ENCODE results near the gene COL25A1. TPM values are rescaled to one million over a fixed set of nuclear protein-coding genes. Genes with fewer than 3 reads are reported as not detected.

The COL25A1 gene
- total RNA-seq, 4 donors from 2014 or later = 2.5 TPM; not detected in 3

DNA sequence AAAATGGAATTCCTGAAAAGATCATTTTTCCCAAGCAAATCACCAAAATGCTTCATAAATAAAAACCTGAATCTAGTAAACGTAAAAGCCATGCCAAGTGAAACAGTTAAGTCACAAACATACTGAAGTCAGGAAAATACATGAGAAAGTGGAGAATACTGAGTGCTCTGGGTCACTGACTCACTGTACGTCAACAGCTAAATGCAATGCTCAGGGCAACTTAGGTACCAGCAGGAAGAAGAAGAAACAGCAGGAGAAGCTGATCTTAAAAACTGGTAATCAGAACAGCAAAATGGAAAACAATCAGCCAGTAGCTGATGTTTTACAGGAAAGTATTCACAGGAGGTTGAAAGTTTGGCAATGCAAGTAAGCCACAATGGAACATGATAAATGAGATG is 287.0 kb downstream of the COL25A1 start:
- Histone ChIP-seq H3K4me1 (no peaks in the 10 kb centered on the region), H3K27me3 (no peaks in the 10 kb centered on the region), H3K36me3 (no peaks in the 10 kb centered on the region), H3K4me3 (no peak overlapping the region), H3K27ac (no peak overlapping the region), H3K9me3 (no peaks in the 10 kb centered on the region)
- TF ChIP-seq CTCF (IDR thresholded peaks at IDR 0.05) (no peak), POLR2A (IDR thresholded peaks at IDR 0.05) (no peak)
- no peak for DNase-seq

DNA sequence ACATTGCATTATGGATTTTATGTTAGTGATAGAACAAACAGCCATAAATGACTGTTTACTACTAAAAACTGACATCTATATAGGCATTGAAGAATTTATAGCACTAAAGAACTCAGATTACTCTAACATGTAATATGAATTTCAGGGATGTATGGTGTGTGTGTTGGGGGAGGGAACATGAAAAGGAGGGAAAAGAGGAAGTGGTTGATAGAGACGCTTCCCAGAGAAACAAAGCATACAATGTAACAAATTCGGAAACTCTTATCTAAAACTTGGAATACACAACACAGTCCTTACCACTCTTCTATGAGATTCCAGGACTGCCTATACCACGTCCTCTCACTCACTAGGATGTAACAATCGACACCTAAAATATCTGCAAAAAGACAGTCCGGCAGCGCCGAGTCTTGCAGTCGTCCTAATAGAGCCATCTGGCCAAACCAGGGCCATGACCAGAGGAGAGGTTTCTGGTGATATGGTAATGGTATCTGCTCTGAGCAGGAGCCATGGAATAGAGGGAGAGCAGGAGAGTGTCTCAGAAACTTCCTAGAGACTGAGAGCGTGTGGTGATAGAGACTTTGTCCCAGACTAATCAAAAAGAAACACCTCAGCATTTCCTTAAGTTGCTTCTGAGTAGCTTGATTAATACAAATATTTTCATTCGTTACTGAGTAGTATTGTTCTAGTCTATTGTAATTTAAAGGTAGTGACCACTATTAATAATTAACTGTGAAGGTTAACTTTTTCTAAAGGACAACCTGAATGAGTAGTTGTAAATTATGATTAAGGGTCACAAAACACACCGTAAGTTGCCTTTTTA is 287.7 kb downstream of the COL25A1 start:
- Histone ChIP-seq H3K4me3 (no peak overlapping the region), H3K27me3 (no peaks in the 10 kb centered on the region), H3K27ac (no peak overlapping the region), H3K36me3 (no peaks in the 10 kb centered on the region), H3K9me3 (no peaks in the 10 kb centered on the region), H3K4me1 (no peaks in the 10 kb centered on the region)
- no peak for TF ChIP-seq CTCF (IDR thresholded peaks at IDR 0.05)
- TF ChIP-seq POLR2A (IDR thresholded peaks at IDR 0.05) = no peak
- no peak for DNase-seq

DNA sequence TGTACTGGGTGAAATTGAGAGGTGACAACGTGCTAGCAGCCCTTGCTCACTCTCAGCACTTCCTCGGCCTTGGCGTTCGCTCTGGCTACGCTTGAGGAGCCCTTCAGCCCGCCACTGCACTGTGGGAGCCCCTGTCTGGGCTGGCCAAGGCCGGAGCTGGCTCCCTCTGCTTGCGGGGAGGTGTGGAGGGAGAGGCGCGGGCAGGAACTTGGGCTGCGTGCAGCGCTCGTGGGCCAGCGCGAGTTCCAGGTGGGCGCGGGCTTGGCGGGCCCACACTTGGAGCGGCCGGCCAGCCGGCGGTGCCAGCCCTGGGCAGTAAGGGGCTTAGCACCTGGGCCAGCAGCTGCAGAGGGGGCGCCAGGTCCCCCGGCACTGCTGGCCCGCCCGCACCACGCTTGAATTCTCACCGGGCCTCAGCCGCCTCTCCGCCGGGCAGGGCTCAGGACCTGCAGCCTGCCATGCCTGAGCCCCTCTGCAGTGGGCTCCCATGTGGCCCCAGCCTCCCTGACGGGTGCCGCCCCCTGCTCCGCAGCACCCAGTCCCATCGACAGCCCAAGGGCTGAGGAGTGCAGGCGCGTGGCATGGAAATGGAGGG is 290.1 kb downstream of the COL25A1 start:
- Histone ChIP-seq H3K27ac (no peak overlapping the region), H3K9me3 (no peaks in the 10 kb centered on the region), H3K36me3 (no peaks in the 10 kb centered on the region), H3K4me3 (no peak overlapping the region), H3K4me1 (no peaks in the 10 kb centered on the region), H3K27me3 (no peaks in the 10 kb centered on the region)
- DNase-seq = no peak
- no peak for TF ChIP-seq POLR2A (IDR thresholded peaks at IDR 0.05)
- TF ChIP-seq CTCF (IDR thresholded peaks at IDR 0.05) = no peak

DNA sequence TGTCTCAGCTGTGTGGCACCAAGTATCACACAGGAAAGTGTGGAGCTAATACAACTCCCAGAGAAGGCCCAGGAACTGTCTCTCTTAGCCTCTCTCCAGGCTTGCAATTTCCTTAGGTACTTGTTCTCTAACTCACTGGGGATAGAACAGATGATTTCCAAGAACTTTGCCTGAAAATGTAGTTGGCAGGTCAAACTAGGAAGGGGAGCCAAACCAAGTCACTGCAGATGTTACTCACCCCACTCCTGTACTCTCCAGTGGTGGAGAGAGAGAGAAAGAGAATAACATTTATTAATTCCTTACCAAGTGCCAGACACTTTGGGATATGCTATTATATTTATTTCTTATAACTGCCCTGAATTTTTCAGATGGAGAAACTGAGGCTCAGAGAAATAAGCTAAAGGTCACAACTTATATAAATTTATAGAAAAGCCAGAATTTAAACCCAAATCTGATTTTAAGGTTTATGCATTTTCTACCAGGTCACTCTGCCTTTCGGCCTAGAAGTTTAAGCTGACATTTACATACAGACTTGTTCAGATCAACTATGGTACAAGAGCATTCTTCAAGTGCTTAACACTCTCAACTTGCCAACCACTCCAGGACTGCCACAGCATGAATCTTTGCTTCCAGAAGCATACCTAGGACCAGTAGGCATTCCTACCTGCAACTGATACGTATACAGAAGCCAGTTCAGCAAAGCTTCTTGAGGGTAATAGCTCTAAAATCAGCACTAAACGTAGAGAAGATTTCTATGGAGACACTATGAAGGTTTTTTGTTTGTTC is 291.0 kb downstream of the COL25A1 start:
- Histone ChIP-seq H3K4me1 (no peaks in the 10 kb centered on the region), H3K27me3 (no peaks in the 10 kb centered on the region), H3K36me3 (no peaks in the 10 kb centered on the region), H3K4me3 (no peak overlapping the region), H3K27ac (no peak overlapping the region), H3K9me3 (no peaks in the 10 kb centered on the region)
- no peak for TF ChIP-seq POLR2A (IDR thresholded peaks at IDR 0.05)
- no peak for TF ChIP-seq CTCF (IDR thresholded peaks at IDR 0.05)
- DNase-seq = no peak

GRCh38 chr4:109010521-109010920 is 291.9 kb downstream of the COL25A1 start:
- no peaks in the 10 kb centered on the region for H3K9me3 ChIP-seq
- no peaks in the 10 kb centered on the region for H3K4me1 ChIP-seq
- no peaks in the 10 kb centered on the region for H3K27me3 ChIP-seq
- no peak overlapping the region for H3K27ac ChIP-seq
- no peak for DNase-seq
- no peak overlapping the region for H3K4me3 ChIP-seq
- no peak for TF ChIP-seq CTCF (IDR thresholded peaks at IDR 0.05)
- TF ChIP-seq POLR2A (IDR thresholded peaks at IDR 0.05) = no peak
- no peaks in the 10 kb centered on the region for H3K36me3 ChIP-seq
